ENCODE data around the gene BRAP.
"Not testable (repeated sequence)": the region's sequence is repeated elsewhere in the genome, so short reads cannot be mapped to it uniquely, and the experiment has no call there.

BRAP gene, protein sequence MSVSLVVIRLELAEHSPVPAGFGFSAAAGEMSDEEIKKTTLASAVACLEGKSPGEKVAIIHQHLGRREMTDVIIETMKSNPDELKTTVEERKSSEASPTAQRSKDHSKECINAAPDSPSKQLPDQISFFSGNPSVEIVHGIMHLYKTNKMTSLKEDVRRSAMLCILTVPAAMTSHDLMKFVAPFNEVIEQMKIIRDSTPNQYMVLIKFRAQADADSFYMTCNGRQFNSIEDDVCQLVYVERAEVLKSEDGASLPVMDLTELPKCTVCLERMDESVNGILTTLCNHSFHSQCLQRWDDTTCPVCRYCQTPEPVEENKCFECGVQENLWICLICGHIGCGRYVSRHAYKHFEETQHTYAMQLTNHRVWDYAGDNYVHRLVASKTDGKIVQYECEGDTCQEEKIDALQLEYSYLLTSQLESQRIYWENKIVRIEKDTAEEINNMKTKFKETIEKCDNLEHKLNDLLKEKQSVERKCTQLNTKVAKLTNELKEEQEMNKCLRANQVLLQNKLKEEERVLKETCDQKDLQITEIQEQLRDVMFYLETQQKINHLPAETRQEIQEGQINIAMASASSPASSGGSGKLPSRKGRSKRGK

DNA sequence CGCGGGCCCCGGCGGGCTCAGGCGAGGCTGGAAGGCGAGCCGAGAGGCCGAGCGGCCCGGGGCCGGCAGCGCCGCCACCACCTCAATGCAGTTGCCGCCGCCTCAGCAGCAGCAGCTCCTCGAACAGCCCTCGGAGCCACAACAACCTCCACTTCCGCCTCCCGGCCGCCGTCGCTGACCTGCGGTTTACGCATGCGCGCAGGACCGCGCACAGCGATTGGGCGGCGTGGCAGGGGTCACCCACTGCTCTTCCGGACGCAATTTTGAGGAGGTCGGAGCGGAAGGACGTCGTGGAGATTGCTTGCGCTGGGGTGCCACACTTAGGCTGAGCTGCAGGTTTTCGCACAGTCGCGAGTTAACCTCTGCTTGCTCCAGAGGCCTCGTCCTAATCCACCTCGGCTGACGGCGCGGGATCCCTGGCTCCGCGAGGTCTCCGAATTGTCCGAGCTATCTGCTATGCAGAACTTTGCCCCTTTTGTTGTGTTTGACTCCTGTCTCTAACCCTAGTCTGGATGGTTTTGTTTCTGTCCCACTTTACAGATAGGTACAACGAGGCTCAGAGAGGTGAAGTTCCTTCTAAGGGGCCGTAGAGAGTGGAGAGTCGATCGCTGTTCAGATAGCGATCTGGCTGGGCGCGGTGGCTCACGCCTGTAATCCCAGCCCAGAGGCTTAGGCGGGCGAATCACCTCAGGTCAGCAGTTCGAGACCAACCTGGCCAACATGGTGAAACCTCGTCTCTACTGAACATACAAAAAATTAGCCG lies at the start of gene BRAP, which contains the start of gene ACAD10:
TSS of gene BRAP (minus strand) at position 146 of the 763 bp plus-strand sequence. CDS start 164 bp downstream, outside the sequence.
TSS of gene ACAD10 (plus strand) at position 243 of the 763 bp plus-strand sequence. CDS start 6,657 bp downstream, outside the sequence.
- DNase-seq (ENCODE audit: low read depth), result peak; percentile 85

DNA sequence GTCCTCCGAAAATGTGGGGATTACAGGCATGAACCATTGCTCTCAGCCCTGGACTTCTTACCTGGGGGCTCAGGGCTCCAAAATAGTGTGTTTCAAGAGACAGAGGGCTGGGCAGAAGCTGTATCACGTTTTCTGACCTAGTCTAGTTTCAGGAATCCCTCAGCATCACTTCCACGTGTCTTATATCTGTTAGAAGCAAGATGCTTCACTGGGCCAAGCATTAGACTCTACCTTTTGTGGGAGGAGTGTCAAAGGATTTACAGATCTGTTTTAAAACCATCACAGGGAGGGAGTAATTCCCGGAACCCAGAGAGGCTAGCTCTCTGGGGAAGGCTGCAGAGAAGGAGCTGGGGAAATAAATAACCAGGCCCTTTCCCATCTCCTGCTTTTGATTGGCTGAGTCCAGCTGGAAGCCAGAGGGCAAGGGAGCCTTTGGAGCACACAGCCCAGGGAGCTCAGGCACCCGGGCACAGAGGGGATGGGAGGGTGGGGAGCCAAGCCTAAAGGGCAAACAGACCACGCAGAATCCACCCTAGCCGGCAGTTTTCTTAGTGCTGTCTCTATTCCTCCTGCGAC lies 47.7 kb upstream of the BRAP start:
- DNase-seq (ENCODE audit: low read depth), result no peak

GRCh38 chr12:111732786-111733185 lies 47.0 kb upstream of the BRAP start:
- DNase-seq (ENCODE audit: low read depth), result no peak

DNA sequence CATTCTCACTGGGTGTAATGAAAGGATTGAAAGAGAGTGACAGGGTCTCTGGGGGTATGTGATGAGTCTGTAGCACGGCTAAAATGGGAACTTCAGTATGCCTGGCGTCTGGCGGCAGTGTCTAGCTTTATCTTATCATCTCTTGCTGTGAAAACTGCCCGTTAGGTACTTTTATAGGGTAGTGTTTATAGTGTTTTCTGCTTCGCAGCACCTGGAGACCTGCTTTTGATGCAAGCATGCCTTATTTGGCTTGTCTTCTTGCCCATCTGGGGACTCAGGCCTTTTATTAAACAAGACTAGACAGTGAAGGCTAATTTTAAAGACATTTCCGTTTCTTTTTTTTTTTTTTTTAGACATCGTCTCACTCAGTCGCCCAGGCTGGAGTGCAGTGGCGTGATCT lies 44.7 kb upstream of the BRAP start:
- no peak for DNase-seq (ENCODE audit: low read depth)

- DNase-seq (ENCODE audit: low read depth), result no peak
Observed at GRCh38 chr12:111728795-111729194, 43.0 kb upstream of the BRAP start.

- DNase-seq (ENCODE audit: low read depth), result not testable (repeated sequence)
Observed at GRCh38 chr12:111723646-111724360, 38.0 kb upstream of the BRAP start.

DNA sequence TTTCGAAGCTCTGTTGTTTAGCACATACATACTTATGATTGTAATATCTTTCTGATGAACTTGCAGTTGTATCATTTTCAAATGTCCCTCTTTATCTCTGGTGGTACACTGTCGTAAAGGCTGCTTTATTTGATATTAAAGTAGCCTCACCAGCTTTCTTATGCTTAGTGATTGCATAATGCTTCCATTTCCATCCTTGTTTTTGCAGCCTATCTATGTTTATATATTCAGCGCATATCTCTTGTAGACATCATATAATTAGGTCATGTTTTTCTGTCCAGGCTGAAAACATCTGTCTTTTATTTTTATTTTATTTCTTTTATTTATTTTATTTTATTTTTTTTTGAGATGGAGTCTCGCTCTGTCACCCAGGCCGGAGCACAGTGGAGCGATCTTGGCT lies 34.7 kb upstream of the BRAP start:
- no peak for DNase-seq (ENCODE audit: low read depth)

DNA sequence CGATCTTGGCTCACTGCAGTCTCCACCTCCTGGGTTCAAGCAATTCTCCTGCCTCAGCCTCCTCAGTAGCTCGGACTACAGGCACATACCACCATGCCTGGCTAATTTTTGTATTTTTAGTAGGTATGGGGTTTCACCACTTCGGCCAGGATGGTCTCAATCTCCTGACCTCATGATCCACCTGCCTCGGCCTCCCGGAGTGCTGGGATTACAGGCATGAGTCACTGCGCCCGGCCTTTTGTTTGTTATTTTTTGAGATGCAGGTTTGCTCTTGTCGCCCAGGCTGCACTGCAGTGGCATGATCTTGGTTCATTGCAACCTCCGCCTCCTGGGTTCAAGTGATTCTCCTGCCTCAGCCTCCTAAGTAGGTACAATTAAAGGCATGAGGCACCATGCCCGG lies 33.6 kb upstream of the BRAP start:
- DNase-seq (ENCODE audit: low read depth), result not testable (repeated sequence)

GRCh38 chr12:111715279-111715678 lies 29.5 kb upstream of the BRAP start:
- no peak for DNase-seq (ENCODE audit: low read depth)

GRCh38 chr12:111706145-111706544 lies 20.4 kb upstream of the BRAP start:
- no peak for DNase-seq (ENCODE audit: low read depth)

DNA sequence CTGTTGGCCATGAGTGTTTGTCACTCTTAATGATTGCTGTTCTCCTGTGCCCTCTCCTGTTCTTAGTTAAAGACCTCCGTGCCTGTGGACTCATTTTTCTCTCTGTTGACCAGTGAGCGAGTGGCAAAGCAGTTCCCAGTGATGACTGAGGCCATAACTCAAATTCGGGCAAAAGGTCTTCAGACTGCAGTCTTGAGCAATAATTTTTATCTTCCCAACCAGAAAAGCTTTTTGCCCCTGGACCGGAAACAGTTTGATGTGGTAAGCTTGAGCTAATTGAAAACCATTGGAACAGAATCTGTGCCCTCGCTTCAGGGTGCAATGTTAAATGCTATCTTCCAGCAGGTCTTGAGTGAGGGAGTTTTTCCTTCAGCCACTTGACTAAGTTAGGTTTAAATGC lies 19.9 kb upstream of the BRAP start:
- DNase-seq (ENCODE audit: low read depth), result no peak

DNA sequence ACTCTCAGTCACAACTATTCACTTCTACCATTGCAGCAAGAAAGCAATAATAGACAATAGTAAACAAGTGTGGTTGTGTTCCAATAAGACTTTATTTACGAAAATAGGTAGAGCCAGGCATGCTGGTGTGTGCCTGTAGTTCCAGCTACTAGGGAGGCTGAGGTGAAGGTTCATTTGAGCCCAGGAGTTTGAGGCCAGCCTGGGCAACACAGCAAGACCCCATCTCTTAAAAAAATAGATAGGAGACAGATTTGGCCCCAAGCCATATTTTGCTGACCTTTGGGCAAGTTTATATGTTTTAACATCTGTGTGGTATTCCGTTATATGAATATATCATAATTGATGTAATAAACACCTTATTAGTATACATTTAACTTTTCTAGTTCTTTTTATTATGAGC lies 14.2 kb upstream of the BRAP start:
- no peak for DNase-seq (ENCODE audit: low read depth)

DNA sequence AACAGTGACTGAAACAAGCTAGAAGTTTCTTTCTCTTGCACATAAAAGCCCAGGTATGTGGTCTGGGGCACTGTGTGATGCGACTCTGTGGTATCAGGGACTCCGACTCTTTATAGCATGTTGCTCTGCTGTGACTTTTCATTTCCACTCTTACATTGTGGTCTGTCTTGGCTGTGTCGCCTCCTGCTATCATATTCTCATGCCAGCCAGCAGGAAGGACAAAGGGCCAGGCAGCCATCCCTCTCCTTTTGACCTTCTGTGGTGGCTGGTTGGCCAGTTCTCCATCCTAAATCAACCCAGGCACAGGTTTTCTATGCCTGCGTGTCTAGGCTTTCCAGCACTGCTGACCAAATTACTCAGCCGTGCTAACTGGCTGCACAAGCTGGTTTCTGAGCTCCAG lies 8.1 kb upstream of the BRAP start:
- no peak for DNase-seq (ENCODE audit: low read depth)

GRCh38 chr12:111692575-111693210 lies 6.9 kb upstream of the BRAP start:
- DNase-seq (ENCODE audit: low read depth), result no peak

- no peak for DNase-seq (ENCODE audit: low read depth)
Observed at GRCh38 chr12:111691262-111691661, 5.5 kb upstream of the BRAP start.

DNA sequence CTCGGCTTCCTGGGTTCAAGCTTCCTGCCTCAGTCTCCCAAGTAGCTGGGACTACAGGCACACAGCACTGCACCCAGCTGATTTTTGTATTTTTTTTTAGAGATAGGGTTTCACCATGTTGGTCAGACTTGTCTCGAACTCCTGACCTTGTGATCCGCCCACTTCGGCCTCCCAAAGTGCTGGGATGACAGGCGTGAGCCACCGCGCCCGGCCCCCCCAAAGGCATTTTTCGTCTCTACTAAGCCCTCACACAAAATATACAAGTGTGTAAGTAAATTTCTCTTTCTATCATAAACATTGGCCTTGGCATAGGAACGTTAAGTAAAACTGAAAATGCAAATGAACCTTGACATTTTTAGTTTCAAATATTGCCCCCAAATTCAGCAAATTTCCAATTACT lies 2.2 kb upstream of the BRAP start:
- no peak for DNase-seq (ENCODE audit: low read depth)

GRCh38 chr12:111687255-111687654 lies 1.5 kb upstream of the BRAP start:
- DNase-seq (ENCODE audit: low read depth), result no peak

GRCh38 chr12:111686574-111687105 lies 884 bp upstream of the BRAP start:
- DNase-seq (ENCODE audit: low read depth), result no peak

DNA sequence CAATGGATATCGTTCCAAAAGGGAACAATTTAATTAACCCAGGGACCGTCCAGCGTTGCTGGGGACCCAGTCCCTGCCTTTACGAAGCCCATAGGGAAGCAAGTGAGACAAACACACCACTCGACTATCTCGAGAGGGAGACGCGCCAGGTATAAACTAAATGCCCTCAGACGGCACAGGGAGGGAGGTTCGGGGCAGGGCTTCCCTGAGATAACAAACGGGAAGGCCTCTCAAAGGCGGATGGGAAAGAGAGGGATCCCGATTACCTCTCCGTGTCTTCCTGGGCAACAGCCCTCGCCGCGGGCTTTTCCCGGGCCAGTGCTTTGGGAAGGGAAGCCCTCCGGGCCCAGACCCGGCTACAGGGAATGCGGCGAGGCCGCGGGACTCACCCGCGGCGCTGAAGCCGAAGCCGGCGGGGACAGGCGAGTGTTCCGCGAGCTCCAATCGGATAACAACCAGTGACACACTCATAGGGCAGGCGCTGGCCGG lies 390 bp downstream of the BRAP start:
- DNase-seq (ENCODE audit: low read depth), result no peak

DNA sequence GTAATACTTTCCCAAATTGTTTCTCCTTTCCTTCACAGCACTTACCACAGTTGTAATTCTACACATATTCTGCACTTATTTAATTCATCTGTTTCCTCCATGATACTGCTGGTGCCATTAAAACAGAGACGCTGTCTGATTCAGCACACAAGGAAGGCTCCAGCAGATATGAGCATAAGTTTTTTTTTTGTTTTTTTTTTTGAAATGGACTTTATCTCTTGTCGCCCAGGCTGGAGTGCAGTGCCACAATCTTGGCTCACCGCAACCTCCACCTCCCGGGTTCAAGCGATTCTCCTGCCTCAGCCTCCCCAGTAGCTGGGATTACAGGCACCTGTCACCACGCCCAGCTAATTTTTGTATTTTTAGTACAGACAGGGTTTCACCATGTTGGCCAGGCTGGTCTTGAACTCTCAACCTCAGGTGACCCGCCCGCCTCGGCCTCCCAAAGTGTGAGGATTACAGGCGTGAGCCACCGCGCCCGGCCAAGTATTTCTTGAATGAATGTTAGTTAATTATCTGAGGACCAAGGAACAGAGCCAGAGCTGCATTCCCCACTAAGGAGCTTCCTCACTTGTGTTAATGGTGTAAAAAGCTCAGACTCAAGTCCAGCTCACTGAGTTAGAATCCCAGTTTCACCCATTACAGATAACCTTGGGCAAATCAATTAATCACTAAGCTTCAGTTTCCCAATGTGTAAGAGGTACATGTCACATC lies 1.1 kb downstream of the BRAP start:
- not testable (repeated sequence) for DNase-seq (ENCODE audit: low read depth)

Measured in stromal cell of bone marrow (primary cell).